Limb (tissue), 2 donors: ENCODE measurements around the gene ADAMTS2.

Experiments
- DNase-seq, 2 donors: peaks; one replicate each; pipeline ENCODE4 v3.0.0-alpha.2; 2016; ENCODE audit errors: extremely low spot score in 2 of 2

ADAMTS2 gene

GRCh38 chr5:179255527-179256327 lies 89.5 kb downstream of the ADAMTS2 start:
- DNase-seq: peak in 1 of 2 donors; percentile 20

- peak in 1 of 2 donors; percentile 9 for DNase-seq
These were observed 90.5 kb downstream of the ADAMTS2 start for GRCh38 chr5:179254638-179255271.

GRCh38 chr5:179253730-179254129 lies 91.5 kb downstream of the ADAMTS2 start:
- DNase-seq: peak in 1 of 2 donors; percentile 7

GRCh38 chr5:179251276-179251969 lies 93.8 kb downstream of the ADAMTS2 start:
- DNase-seq: peak in 1 of 2 donors; percentile 5

GRCh38 chr5:179250561-179251225 lies 94.6 kb downstream of the ADAMTS2 start:
- DNase-seq: peak in 1 of 2 donors; percentile 2

GRCh38 chr5:179246227-179246626 lies 99.0 kb downstream of the ADAMTS2 start:
- DNase-seq: no peak

- DNase-seq: peak in 1 of 2 donors; percentile 16
These were observed 100.2 kb downstream of the ADAMTS2 start for GRCh38 chr5:179245031-179245430.

- DNase-seq: peak in 1 of 2 donors; percentile 3
These were observed 101.2 kb downstream of the ADAMTS2 start for GRCh38 chr5:179244044-179244443.

- DNase-seq: peak; percentile 16 to 68
These were observed 101.9 kb downstream of the ADAMTS2 start for GRCh38 chr5:179243333-179243732.

- peak in 1 of 2 donors; percentile 4 for DNase-seq
These were observed 102.6 kb downstream of the ADAMTS2 start for GRCh38 chr5:179242676-179243075.

- DNase-seq: peak in 1 of 2 donors; percentile 7
These were observed 103.4 kb downstream of the ADAMTS2 start for GRCh38 chr5:179241764-179242370.

GRCh38 chr5:179241175-179241574 lies 104.1 kb downstream of the ADAMTS2 start:
- DNase-seq: peak in 1 of 2 donors; percentile 9

GRCh38 chr5:179240561-179240960 lies 104.7 kb downstream of the ADAMTS2 start:
- DNase-seq: no peak

- DNase-seq: peak in 1 of 2 donors; percentile 11
These were observed 105.8 kb downstream of the ADAMTS2 start for GRCh38 chr5:179239256-179240135.

- DNase-seq: peak in 1 of 2 donors; percentile 6
These were observed 106.7 kb downstream of the ADAMTS2 start for GRCh38 chr5:179238628-179238970.

GRCh38 chr5:179237770-179238627 lies 107.3 kb downstream of the ADAMTS2 start:
- peak in 1 of 2 donors; percentile 11 for DNase-seq

GRCh38 chr5:179235416-179236400 lies 109.6 kb downstream of the ADAMTS2 start:
- peak in 1 of 2 donors; percentile 11 for DNase-seq

GRCh38 chr5:179234563-179235135 lies 110.6 kb downstream of the ADAMTS2 start:
- peak in 1 of 2 donors; percentile 20 for DNase-seq
